Ishikawa (cell line): Measurements from ENCODE around the gene THAP4.

Experiments
- EGR1 ChIP-seq: IDR thresholded peaks from 2 replicates; pipeline ENCODE4 v1.6.1; 2012
- EP300 ChIP-seq: IDR thresholded peaks from 2 replicates; pipeline ENCODE4 v1.6.1; 2012; ENCODE audit warnings: borderline replicate concordance
- MAX ChIP-seq: IDR thresholded peaks from 2 replicates; pipeline ENCODE4 v1.6.1; 2012
- REST ChIP-seq: IDR thresholded peaks from 2 replicates; pipeline ENCODE4 v1.6.1; 2012; ENCODE audit warnings: low read depth, mild to moderate bottlenecking
- TAF1 ChIP-seq: IDR thresholded peaks from 2 replicates; pipeline ENCODE4 v1.6.1; 2012; ENCODE audit warnings: low read depth, mild to moderate bottlenecking

DNA sequence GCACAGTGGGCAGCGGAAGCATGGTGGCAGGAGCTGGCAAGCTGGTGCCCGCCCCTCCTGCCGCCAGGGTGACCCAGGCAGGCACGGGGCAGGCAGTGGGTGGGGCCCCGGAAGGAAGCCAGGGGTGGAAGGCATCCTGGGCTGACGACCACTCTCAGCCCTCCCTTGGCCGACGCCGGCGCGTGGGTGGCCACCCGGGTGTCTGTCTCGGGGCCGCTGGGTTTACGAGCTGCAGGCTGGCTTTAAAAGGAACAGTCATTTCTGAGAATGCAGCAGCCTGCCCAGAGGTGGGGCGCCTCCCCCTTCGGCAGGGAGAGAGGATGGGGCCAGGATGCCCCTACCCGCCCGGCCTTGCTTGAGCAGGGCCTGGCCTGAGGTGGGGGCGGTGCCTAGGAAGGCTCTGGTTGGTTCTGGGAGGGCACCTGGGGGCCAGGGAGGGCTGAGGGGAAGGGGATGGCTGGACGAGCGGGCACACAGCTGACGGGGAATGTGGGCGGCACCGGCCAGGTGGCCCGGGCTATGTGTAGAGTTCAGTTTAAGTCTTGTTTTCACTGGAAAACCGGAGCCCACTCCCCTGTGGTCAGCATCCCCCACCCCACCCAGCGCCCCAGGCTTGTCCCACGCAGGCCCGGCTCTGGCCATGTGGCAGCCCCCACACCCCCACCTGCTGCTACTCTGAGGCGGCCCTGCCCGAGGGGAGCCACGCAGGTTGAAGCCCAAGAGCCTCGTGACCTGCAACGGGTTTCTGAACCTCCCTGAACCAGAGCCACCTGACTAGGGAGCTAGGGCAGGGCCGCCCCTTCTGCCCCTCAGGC, 72.2 kb downstream of the THAP4 start:
- TF ChIP-seq EGR1, result no peak
- TF ChIP-seq TAF1, result no peak
- no peak for TF ChIP-seq MAX
- no peak for TF ChIP-seq REST
- no peak for TF ChIP-seq EP300
